Stomach (tissue), 9 donors: ENCODE results near the gene THADA. TPM values are rescaled to one million over a fixed set of nuclear protein-coding genes. Genes with fewer than 3 reads are reported as not detected.
A peak's percentile ranks its signal among the peaks of the same experiment; 100 is the strongest.

Source experiments
- DNase-seq, 2 donors: peaks; one replicate each; pipeline versions ENCODE4 v3.0.0 to v3.0.0-alpha.2; 2013 to 2019
- H3K27ac ChIP-seq, 5 donors: fragments of 200-600 bp in 4 of 5; sonication (generic) in 4 of 5; one replicate each; pipeline ENCODE4 v1.5.1; 2013 to 2019; ENCODE audit warnings: mild to moderate bottlenecking in 1 of 5, moderate library complexity in 1 of 5
- H3K27me3 ChIP-seq, 3 donors: fragments of 200-600 bp; sonication (generic); one replicate each; pipeline ENCODE4 v1.5.1; 2017 to 2019; ENCODE audit warnings: mixed run types in 1 of 3
- H3K36me3 ChIP-seq, 4 donors: fragments of 200-600 bp; sonication (generic); 1 replicate in 3 of 4; 2 replicates in 1 of 4; pipeline ENCODE4 v1.5.1; 2016 to 2019
- H3K4me1 ChIP-seq, 4 donors: fragments of 200-600 bp; sonication (generic); one replicate each; pipeline ENCODE4 v1.5.1; 2016 to 2019
- H3K4me3 ChIP-seq, 4 donors: fragments of 200-600 bp; sonication (generic) in 3 of 4; one replicate each; pipeline ENCODE4 v1.5.1; 2016 to 2019; ENCODE audit warnings: mild to moderate bottlenecking in 1 of 4
- H3K9me3 ChIP-seq, 4 donors: fragments of 200-600 bp; sonication (generic); one replicate each; pipeline ENCODE4 v1.5.1; 2016 to 2019
- EP300 ChIP-seq: sonication (generic); formaldehyde crosslinking; IDR thresholded peaks from one replicate; pipeline ENCODE4 v1.6.1; 2017; ENCODE audit warnings: antibody characterized with exemption
- POLR2A ChIP-seq, 4 donors: fragments of 450-650 bp; IDR thresholded peaks; one replicate each; pipeline ENCODE4 v1.6.1; 2016; ENCODE audit warnings: antibody characterized with exemption in 4 of 4, control low read depth in 2 of 4, mild to moderate bottlenecking in 1 of 4, moderate library complexity in 1 of 4
- POLR2AphosphoS5 ChIP-seq, 3 donors: sonication (generic); formaldehyde crosslinking; IDR thresholded peaks; one replicate each; pipeline ENCODE4 v1.6.1; 2016; ENCODE audit warnings: antibody characterized with exemption in 3 of 3
- WGBS, 5 donors: extraction: QIAGEN DNeasy Blood & Tissue Kit in 3 of 5; methylation state at CpG; one replicate each; pipeline versions ENCODE4 v1.1.5 to v1.1.7; 2013 to 2018; 5-methylcytosine and 5-hydroxymethylcytosine counted together
- intact Hi-C: fragments of 100-400 bp; cut with DNase I; formaldehyde crosslinking; loops from one replicate; pipeline ENCODE4 v1.15.1; 2023; ENCODE audit warnings: low total_unique reads
- polyA plus RNA-seq, 3 donors: library from polyadenylated mRNA; stranded (reverse); fragments of 200-250 nt; gene quantifications; one replicate each; pipeline ENCODE4 v1.2.3, GENCODE V29; 2013
- total RNA-seq, 5 donors: library from RNA; depleted of rRNA; stranded (reverse); fragments of >200 nt; gene quantifications; one replicate each; pipeline versions ENCODE4 v1.1.0 to v1.2.3, GENCODE V29; 2014 to 2016
- TF ChIP-seq, protein P1 (sequence below), 7 experiments: fragments of 450-650 bp in 4 of 7; fragments of 200-600 bp in 3 of 7; sonication (generic) in 3 of 7; IDR thresholded peaks; one replicate each; pipeline ENCODE4 v1.5.1; 2016 to 2019; ENCODE audit warnings: antibody characterized with exemption in 7 of 7, control low read depth in 2 of 7, mild to moderate bottlenecking in 1 of 7
- donor health status: healthy with polysubstance abuse.
- donor health status: Bipolar disorder and iron deficiency.
- donor health status: healthy.

THADA gene
- total and polyA plus RNA-seq, 8 donors: 8.0 to 109 (median 31.9) TPM

GRCh38 chr2:43482961-43483360 lies 112.9 kb downstream of the THADA start:
- peaks cover 0 to 4% (median 2%) of the 10 kb centered on the region in 4 donors for H3K36me3 ChIP-seq
- intact Hi-C loops: no loop called here
- peak in 1 of 2 donors; percentile 42 for DNase-seq

DNA sequence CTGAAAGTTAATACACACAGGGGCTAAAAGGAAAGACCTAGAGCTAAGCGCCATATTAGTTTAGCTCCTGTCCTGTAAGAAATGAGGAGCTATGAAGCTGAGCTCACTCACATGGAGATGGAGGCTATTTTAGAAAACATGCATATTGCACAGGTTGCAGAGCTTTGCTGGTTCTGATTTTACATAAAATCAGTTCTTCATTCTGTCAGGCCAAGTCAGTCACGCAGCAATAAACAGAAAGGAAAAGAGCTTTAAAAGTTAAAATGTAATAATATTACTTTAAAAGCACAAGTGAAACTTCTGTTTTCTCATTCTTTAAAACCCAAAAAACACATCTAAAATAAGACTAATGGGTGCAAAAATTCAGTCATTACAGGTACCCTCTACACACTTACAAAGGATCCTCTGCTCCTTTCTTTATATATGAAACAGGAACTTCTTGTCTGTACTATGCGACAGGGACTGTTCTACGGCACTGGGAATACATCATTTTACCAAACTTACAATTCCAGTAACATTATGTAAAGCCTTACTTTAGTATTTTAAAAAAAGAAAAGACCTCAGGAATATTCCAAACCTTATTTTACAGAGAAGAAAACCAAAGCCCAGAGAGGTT lies 113.8 kb downstream of the THADA start:
- Histone ChIP-seq H3K36me3 (peaks cover 0 to 4% (median 2%) of the 10 kb centered on the region in 4 donors), H3K4me3 (no peak overlapping the region), H3K27me3 (no peaks in the 10 kb centered on the region), H3K27ac (peak overlapping the region in 3 of 5 donors; percentile 59 to 71 (median 67)), H3K9me3 (no peaks in the 10 kb centered on the region), H3K4me1 (peaks cover 4 to 70% (median 23%) of the 10 kb centered on the region in 4 donors)
- 86 to 97% (median 93%) methylated on average over 4 of the region's 4 CpGs for WGBS, 5 donors
- DNase-seq: no peak
- TF ChIP-seq POLR2A (IDR thresholded peaks at IDR 0.05): no peak
- TF ChIP-seq, protein P1, sequence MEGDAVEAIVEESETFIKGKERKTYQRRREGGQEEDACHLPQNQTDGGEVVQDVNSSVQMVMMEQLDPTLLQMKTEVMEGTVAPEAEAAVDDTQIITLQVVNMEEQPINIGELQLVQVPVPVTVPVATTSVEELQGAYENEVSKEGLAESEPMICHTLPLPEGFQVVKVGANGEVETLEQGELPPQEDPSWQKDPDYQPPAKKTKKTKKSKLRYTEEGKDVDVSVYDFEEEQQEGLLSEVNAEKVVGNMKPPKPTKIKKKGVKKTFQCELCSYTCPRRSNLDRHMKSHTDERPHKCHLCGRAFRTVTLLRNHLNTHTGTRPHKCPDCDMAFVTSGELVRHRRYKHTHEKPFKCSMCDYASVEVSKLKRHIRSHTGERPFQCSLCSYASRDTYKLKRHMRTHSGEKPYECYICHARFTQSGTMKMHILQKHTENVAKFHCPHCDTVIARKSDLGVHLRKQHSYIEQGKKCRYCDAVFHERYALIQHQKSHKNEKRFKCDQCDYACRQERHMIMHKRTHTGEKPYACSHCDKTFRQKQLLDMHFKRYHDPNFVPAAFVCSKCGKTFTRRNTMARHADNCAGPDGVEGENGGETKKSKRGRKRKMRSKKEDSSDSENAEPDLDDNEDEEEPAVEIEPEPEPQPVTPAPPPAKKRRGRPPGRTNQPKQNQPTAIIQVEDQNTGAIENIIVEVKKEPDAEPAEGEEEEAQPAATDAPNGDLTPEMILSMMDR (IDR thresholded peaks at IDR 0.05): no peak
- TF ChIP-seq POLR2AphosphoS5 (IDR thresholded peaks at IDR 0.05): no peak
- no peak for TF ChIP-seq EP300
- intact Hi-C loops: no loop called here

More at GRCh38 chr2:43482961-43483360, 112.9 kb downstream of the THADA start:
- Histone ChIP-seq H3K27ac (peak overlapping the region in 4 of 5 donors; percentile 3 to 71 (median 63)), H3K4me1 (peaks cover 4 to 66% (median 24%) of the 10 kb centered on the region in 4 donors), H3K9me3 (no peaks in the 10 kb centered on the region), H3K27me3 (no peaks in the 10 kb centered on the region), H3K4me3 (no peak overlapping the region)
- 15 to 26% (median 24%) methylated on average over 4 of the region's 4 CpGs for WGBS, 5 donors
- TF ChIP-seq POLR2A (IDR thresholded peaks at IDR 0.05): no peak
- TF ChIP-seq POLR2AphosphoS5 (IDR thresholded peaks at IDR 0.05): peak in 2 of 3 donors; percentile 64 to 70

DNA sequence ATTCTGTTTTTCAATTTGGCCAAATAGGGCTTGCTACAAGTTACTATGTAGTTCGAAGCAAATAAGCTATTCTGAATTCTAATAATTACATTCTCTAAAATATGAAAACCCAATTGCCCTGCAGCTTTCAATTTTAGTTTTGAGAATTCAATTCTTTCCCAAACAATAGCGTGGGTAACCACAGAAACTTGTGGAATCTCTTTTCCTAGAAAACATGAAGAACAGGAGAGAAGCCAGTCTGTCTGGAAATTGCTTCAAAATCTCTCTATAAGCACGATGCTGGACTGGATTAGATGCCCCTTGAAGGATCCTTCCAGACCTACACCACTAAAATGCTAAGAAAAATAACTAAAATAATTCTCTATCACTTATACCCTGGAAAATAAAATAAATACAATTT lies 115.0 kb downstream of the THADA start:
- intact Hi-C loops: no loop called here
- peaks cover 0 to 58% (median 17%) of the 10 kb centered on the region in 4 donors for H3K4me1 ChIP-seq
- TF ChIP-seq, protein P1 (IDR thresholded peaks at IDR 0.05): no peak
- TF ChIP-seq POLR2A (IDR thresholded peaks at IDR 0.05) (no peak), POLR2AphosphoS5 (IDR thresholded peaks at IDR 0.05) (no peak), EP300 (no peak)
- H3K27ac ChIP-seq: peak overlapping the region in 1 of 5 donors; percentile 0
- WGBS, 5 donors: 91 to 96% (median 92%) methylated on average over 3 of the region's 3 CpGs
- no peak for DNase-seq
- H3K27me3 ChIP-seq: no peaks in the 10 kb centered on the region
- no peak overlapping the region for H3K4me3 ChIP-seq
- H3K36me3 ChIP-seq: peaks cover 0 to 4% (median 2%) of the 10 kb centered on the region in 4 donors
- H3K9me3 ChIP-seq: no peaks in the 10 kb centered on the region

DNA sequence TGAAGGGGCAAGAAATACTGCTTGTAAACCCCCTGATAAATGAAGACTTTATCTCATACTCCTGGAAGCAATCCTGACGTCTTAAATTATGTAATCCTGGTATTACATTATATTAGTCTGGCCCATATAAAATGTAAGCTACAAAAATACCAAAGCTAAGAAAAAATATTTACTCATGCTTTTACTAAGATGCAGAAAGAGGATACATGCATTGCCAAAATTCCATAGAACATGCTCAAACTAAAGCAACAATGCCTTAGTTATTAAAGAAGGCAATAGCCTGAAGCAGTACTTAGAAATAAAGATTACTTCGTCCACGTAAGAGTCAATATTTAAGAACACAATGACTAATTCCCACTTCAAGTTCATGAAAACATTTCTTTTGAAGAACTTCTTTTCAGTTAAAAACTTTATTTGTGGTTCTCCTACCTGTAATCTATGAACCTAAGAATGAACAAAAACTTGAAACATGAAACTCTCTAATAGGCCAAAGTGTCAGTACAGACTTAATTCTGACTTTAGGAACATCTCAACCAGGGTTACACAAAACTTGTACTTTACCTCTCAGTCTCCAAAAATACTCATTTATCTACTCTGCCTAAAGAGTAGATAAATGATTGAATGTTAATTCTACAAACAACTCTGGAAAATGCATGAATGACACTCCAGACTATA lies 117.3 kb downstream of the THADA start:
- TF ChIP-seq POLR2A (IDR thresholded peaks at IDR 0.05) (no peak), EP300 (no peak), POLR2AphosphoS5 (IDR thresholded peaks at IDR 0.05) (no peak)
- TF ChIP-seq, protein P1 (IDR thresholded peaks at IDR 0.05): no peak
- Histone ChIP-seq H3K36me3 (peaks cover 0 to 4% (median 2%) of the 10 kb centered on the region in 4 donors), H3K9me3 (no peaks in the 10 kb centered on the region), H3K4me3 (no peak overlapping the region), H3K27me3 (no peaks in the 10 kb centered on the region), H3K27ac (no peak overlapping the region), H3K4me1 (peaks cover 0 to 40% (median 12%) of the 10 kb centered on the region in 4 donors)
- peak in 1 of 2 donors; percentile 32 for DNase-seq
- intact Hi-C loops: no loop called here
- 31 to 50% (median 42%) methylated on average over 3 of the region's 3 CpGs for WGBS, 5 donors
